ENCODE data around the gene UAP1. TPM values are rescaled to one million over a fixed set of nuclear protein-coding genes. Genes with fewer than 3 reads are reported as not detected.

UAP1 gene
- total RNA-seq, 5 donors from 2014 or later (not counting 1 experiment from before 2014, with no cell fraction given) = 16.7 to 39.1 (median 19.2) TPM

- Histone ChIP-seq H3K27ac (ENCODE audit: low read length) (no peak overlapping the region), H3K4me3 (ENCODE audit: control insufficient read depth in 1 of 2, extremely low read depth in 1 of 2, low read length in 1 of 2) (no peak overlapping the region), H3K36me3 (ENCODE audit: control insufficient read depth in 2 of 2, extremely low read depth in 1 of 2, insufficient read depth in 1 of 2, low read length in 1 of 2) (no peaks in the 10 kb centered on the region), H3K27me3 (replicated peaks in 1 of 2; ENCODE audit: control insufficient read depth in 2 of 2, extremely low read depth in 1 of 2, insufficient read depth in 2 of 2, low read length in 1 of 2) (peaks cover 0 to 4% of the 10 kb centered on the region in 2 experiments), H3K4me1 (ENCODE audit: control insufficient read depth in 1 of 2, extremely low read depth in 1 of 2, insufficient read depth in 2 of 2, low read length in 2 of 2) (peaks cover 0 to 8% of the 10 kb centered on the region in 2 experiments), H3K9me3 (no peaks in the 10 kb centered on the region)
- DNase-seq (no peak), ATAC-seq (replicated peaks in 1 of 4) (no peak)
- Mint-ChIP-seq H3K27ac (no peak overlapping the region), H3K9me3 (no peaks in the 10 kb centered on the region), H3K36me3 (no peaks in the 10 kb centered on the region), H3K27me3 (no peaks in the 10 kb centered on the region), H3K4me1 (no peaks in the 10 kb centered on the region), H3K4me3 (no peak overlapping the region)
- ChIA-PET CTCF (no interaction called here), POLR2A (no interaction called here)
- no CpG with 5 or more reads among the region's 1 CpG for WGBS (ENCODE audit: insufficient coverage)
Measured at GRCh38 chr1:162550925-162551324, 10.6 kb upstream of the UAP1 start.

DNA sequence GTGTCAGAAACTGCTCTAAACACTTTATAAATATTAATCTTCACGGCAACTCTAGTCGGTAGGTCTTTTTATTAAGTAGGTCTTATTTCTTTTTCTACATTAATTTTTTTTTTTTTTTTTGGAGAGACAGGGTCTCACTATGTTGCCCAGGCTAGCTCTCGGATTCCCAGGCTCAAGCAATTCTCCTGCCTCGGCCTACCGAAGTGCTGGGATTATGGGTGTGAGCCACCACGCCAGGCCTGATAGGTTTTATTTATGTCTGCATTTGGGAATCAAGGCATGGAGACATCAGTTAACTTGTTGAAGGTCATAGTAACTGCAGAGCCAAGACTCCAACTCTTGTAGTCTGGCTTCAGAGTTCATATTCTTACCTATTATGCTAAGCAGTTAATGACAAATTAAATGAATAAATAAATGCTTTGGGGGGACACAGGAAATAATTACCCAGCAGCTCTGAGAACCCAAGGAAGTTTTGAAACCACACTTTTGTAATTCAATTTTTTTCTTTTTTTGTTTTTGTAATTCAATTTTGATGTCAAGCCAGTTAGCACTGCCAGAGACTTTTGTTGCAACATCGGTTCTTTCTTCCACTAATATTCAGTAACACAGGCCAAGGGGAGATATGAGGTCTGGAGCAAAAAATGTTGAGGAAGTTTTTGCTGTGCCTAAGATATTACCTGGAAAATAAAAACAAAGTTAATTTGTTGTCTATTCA is 9.4 kb upstream of the UAP1 start:
- H3K36me3 ChIP-seq (ENCODE audit: control insufficient read depth in 2 of 2, extremely low read depth in 1 of 2, insufficient read depth in 1 of 2, low read length in 1 of 2) = no peaks in the 10 kb centered on the region
- no peak overlapping the region for H3K4me3 ChIP-seq (ENCODE audit: control insufficient read depth in 1 of 2, extremely low read depth in 1 of 2, low read length in 1 of 2)
- Mint-ChIP-seq H3K9me3 (no peaks in the 10 kb centered on the region), H3K27me3 (peaks cover 0 to 3% of the 10 kb centered on the region in 2 donors), H3K4me3 (no peak overlapping the region), H3K27ac (no peak overlapping the region), H3K4me1 (no peaks in the 10 kb centered on the region), H3K36me3 (no peaks in the 10 kb centered on the region)
- 100% methylated on average over 2 of the region's 7 CpGs for WGBS (ENCODE audit: insufficient coverage)
- H3K9me3 ChIP-seq = no peaks in the 10 kb centered on the region
- DNase-seq (no peak), ATAC-seq (replicated peaks in 1 of 4) (no peak)
- ChIA-PET CTCF (no interaction called here), POLR2A (interaction anchor here in 1 of 2 donors (0.6 kb wide), 1 partner anchor 20 kb away, joined by 3 read pairs; no protein-coding TSS in a partner anchor)
- peaks cover 0 to 8% of the 10 kb centered on the region in 2 experiments for H3K4me1 ChIP-seq (ENCODE audit: control insufficient read depth in 1 of 2, extremely low read depth in 1 of 2, insufficient read depth in 2 of 2, low read length in 2 of 2)
- H3K27ac ChIP-seq (ENCODE audit: low read length) = no peak overlapping the region
- peaks cover 0 to 5% of the 10 kb centered on the region in 2 experiments for H3K27me3 ChIP-seq (replicated peaks in 1 of 2; ENCODE audit: control insufficient read depth in 2 of 2, extremely low read depth in 1 of 2, insufficient read depth in 2 of 2, low read length in 1 of 2)

- Mint-ChIP-seq H3K9me3 (no peaks in the 10 kb centered on the region), H3K4me3 (no peak overlapping the region), H3K4me1 (no peaks in the 10 kb centered on the region), H3K27me3 (peaks cover 0 to 5% of the 10 kb centered on the region in 2 donors), H3K36me3 (no peaks in the 10 kb centered on the region), H3K27ac (no peak overlapping the region)
- WGBS (ENCODE audit: insufficient coverage) = 83% methylated on average over 1 of the region's 8 CpGs
- no peaks in the 10 kb centered on the region for H3K9me3 ChIP-seq
- ATAC-seq (replicated peaks in 1 of 4) (no peak), DNase-seq (no peak)
- peaks cover 0 to 5% of the 10 kb centered on the region in 2 experiments for H3K4me1 ChIP-seq (ENCODE audit: control insufficient read depth in 1 of 2, extremely low read depth in 1 of 2, insufficient read depth in 2 of 2, low read length in 2 of 2)
- no peaks in the 10 kb centered on the region for H3K36me3 ChIP-seq (ENCODE audit: control insufficient read depth in 2 of 2, extremely low read depth in 1 of 2, insufficient read depth in 1 of 2, low read length in 1 of 2)
- CTCF ChIA-PET = no interaction called here
- no peak overlapping the region for H3K27ac ChIP-seq (ENCODE audit: low read length)
- H3K4me3 ChIP-seq (ENCODE audit: control insufficient read depth in 1 of 2, extremely low read depth in 1 of 2, low read length in 1 of 2) = no peak overlapping the region
- POLR2A ChIA-PET = no interaction called here
- peaks cover 0 to 5% of the 10 kb centered on the region in 2 experiments for H3K27me3 ChIP-seq (replicated peaks in 1 of 2; ENCODE audit: control insufficient read depth in 2 of 2, extremely low read depth in 1 of 2, insufficient read depth in 2 of 2, low read length in 1 of 2)
Measured at GRCh38 chr1:162552684-162553252, 8.8 kb upstream of the UAP1 start.

GRCh38 chr1:162554258-162554657 is 7.3 kb upstream of the UAP1 start:
- H3K4me3 ChIP-seq (ENCODE audit: control insufficient read depth in 1 of 2, extremely low read depth in 1 of 2, low read length in 1 of 2) = no peak overlapping the region
- ATAC-seq (replicated peaks in 1 of 4) (no peak), DNase-seq (no peak)
- Mint-ChIP-seq H3K36me3 (no peaks in the 10 kb centered on the region), H3K4me3 (no peak overlapping the region), H3K9me3 (no peaks in the 10 kb centered on the region), H3K4me1 (no peaks in the 10 kb centered on the region), H3K27me3 (peaks cover 0 to 5% of the 10 kb centered on the region in 2 donors), H3K27ac (no peak overlapping the region)
- POLR2A ChIA-PET = no interaction called here
- no peaks in the 10 kb centered on the region for H3K4me1 ChIP-seq (ENCODE audit: control insufficient read depth in 1 of 2, extremely low read depth in 1 of 2, insufficient read depth in 2 of 2, low read length in 2 of 2)
- H3K36me3 ChIP-seq (ENCODE audit: control insufficient read depth in 2 of 2, extremely low read depth in 1 of 2, insufficient read depth in 1 of 2, low read length in 1 of 2) = no peaks in the 10 kb centered on the region
- H3K9me3 ChIP-seq = no peaks in the 10 kb centered on the region
- CTCF ChIA-PET = no interaction called here
- H3K27me3 ChIP-seq (replicated peaks in 1 of 2; ENCODE audit: control insufficient read depth in 2 of 2, extremely low read depth in 1 of 2, insufficient read depth in 2 of 2, low read length in 1 of 2) = peaks cover 0 to 5% of the 10 kb centered on the region in 2 experiments
- H3K27ac ChIP-seq (ENCODE audit: low read length) = no peak overlapping the region
- WGBS (ENCODE audit: insufficient coverage) = no CpG with 5 or more reads among the region's 1 CpG

DNA sequence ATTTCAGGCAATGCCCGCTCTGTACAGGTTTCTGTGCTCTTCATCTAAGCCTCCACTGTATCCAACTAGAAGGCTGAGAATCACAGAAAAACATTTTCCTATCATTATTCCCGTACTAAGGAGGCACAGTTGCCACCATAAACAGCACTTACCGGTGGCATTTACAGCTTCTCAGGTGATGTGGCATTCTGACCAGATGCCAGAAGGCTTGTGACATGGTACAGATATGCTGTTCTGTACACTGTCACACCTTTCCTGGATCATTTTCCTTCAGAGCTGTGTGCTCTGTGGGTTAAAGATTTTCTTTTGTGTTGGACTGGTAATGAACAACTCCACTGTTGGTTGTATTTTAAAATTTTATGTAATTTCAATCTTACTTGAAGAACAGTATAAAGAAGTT is 4.0 kb upstream of the UAP1 start:
- ChIA-PET POLR2A (no interaction called here), CTCF (no interaction called here)
- Histone ChIP-seq H3K9me3 (no peaks in the 10 kb centered on the region), H3K4me1 (ENCODE audit: control insufficient read depth in 1 of 2, extremely low read depth in 1 of 2, insufficient read depth in 2 of 2, low read length in 2 of 2) (peaks cover 11 to 14% of the 10 kb centered on the region in 2 experiments), H3K27ac (ENCODE audit: low read length) (no peak overlapping the region), H3K27me3 (replicated peaks in 1 of 2; ENCODE audit: control insufficient read depth in 2 of 2, extremely low read depth in 1 of 2, insufficient read depth in 2 of 2, low read length in 1 of 2) (peaks cover 0 to 5% of the 10 kb centered on the region in 2 experiments), H3K36me3 (ENCODE audit: control insufficient read depth in 2 of 2, extremely low read depth in 1 of 2, insufficient read depth in 1 of 2, low read length in 1 of 2) (no peaks in the 10 kb centered on the region), H3K4me3 (ENCODE audit: control insufficient read depth in 1 of 2, extremely low read depth in 1 of 2, low read length in 1 of 2) (no peak overlapping the region)
- peaks cover 0 to 5% of the 10 kb centered on the region in 2 donors for H3K27me3 Mint-ChIP-seq
- no peak overlapping the region for H3K27ac Mint-ChIP-seq
- no peak overlapping the region for H3K4me3 Mint-ChIP-seq
- H3K36me3 Mint-ChIP-seq = no peaks in the 10 kb centered on the region
- WGBS (ENCODE audit: insufficient coverage) = 80% methylated on average over 1 of the region's 3 CpGs
- ATAC-seq (replicated peaks in 1 of 4) = no peak
- no peaks in the 10 kb centered on the region for H3K9me3 Mint-ChIP-seq
- peaks cover 15 to 19% (median 19%) of the 10 kb centered on the region in 3 donors for H3K4me1 Mint-ChIP-seq
- no peak for DNase-seq

DNA sequence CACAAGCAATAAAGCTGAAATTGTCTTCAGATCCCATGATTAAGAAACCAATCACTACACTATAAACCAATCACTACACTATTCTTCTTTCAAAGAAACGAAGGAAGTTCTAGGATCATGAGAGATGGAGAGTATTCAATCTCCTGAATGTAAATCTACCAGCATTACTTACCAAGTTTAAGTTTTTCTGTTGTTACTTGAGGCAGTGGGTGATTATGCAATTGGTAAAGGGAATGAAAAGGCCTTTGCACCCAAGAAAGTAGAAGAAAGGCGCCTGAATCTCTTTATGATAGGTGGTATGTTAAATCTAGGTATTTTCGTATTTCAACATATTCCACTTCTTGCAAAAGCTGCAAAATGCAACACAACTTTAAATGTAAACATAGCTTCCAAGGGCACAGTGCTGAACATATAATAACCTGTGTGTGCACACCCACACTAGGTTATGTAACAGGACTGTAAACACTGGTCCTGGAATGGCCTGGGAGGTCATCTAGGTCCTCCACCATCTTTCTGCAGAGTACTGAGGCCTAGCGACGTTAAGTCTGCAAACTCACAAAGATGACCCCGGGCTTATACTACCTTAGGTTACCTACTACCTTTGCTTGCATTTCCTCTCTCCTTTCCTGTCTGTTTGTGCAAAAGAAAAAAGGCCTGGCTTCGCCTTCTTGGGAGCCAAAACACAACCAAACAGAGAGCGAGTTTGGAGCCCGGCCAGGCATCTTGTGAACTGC is 1.1 kb upstream of the UAP1 start:
- H3K27ac Mint-ChIP-seq = peak overlapping the region; percentile 95 to 98
- no peaks in the 10 kb centered on the region for H3K36me3 ChIP-seq (ENCODE audit: control insufficient read depth in 2 of 2, extremely low read depth in 1 of 2, insufficient read depth in 1 of 2, low read length in 1 of 2)
- H3K4me1 Mint-ChIP-seq = peaks cover 34 to 42% (median 38%) of the 10 kb centered on the region in 3 donors
- H3K9me3 ChIP-seq = no peaks in the 10 kb centered on the region
- ChIA-PET POLR2A (interaction anchor here in 1 of 2 donors (1.1 kb wide), 1 partner anchor 62 kb away, joined by 5 read pairs; no protein-coding TSS in a partner anchor), CTCF (no interaction called here)
- H3K9me3 Mint-ChIP-seq = no peaks in the 10 kb centered on the region
- H3K4me3 ChIP-seq (ENCODE audit: control insufficient read depth in 1 of 2, extremely low read depth in 1 of 2, low read length in 1 of 2) = peak overlapping the region; percentile 82 to 83
- peak overlapping the region; percentile 93 to 96 (median 95) for H3K4me3 Mint-ChIP-seq
- WGBS (ENCODE audit: insufficient coverage) = 47% methylated on average over 5 of the region's 9 CpGs
- H3K27me3 Mint-ChIP-seq = peaks cover 0 to 5% of the 10 kb centered on the region in 2 donors
- no peaks in the 10 kb centered on the region for H3K36me3 Mint-ChIP-seq
- H3K4me1 ChIP-seq (ENCODE audit: control insufficient read depth in 1 of 2, extremely low read depth in 1 of 2, insufficient read depth in 2 of 2, low read length in 2 of 2) = peaks cover 11 to 15% of the 10 kb centered on the region in 2 experiments
- H3K27me3 ChIP-seq (replicated peaks in 1 of 2; ENCODE audit: control insufficient read depth in 2 of 2, extremely low read depth in 1 of 2, insufficient read depth in 2 of 2, low read length in 1 of 2) = peaks cover 0 to 3% of the 10 kb centered on the region in 2 experiments
- DNase-seq = peak in 2 of 35 experiments; percentile 2 to 4
- peak overlapping the region; percentile 89 for H3K27ac ChIP-seq (ENCODE audit: low read length)
- ATAC-seq (replicated peaks in 1 of 4) = no peak

Measured in T-cell (primary cell).